Ovary (tissue), 3 donors: ENCODE results near the gene SCGN.

Experiments used
- EP300 ChIP-seq: sonication (generic); formaldehyde crosslinking; IDR thresholded peaks from one replicate; pipeline ENCODE4 v1.6.1; 2017; ENCODE audit warnings: antibody characterized with exemption
- TF ChIP-seq, protein P1 (sequence below), 3 donors: fragments of 450-650 bp in 2 of 3; fragments of 200-600 bp in 1 of 3; IDR thresholded peaks; one replicate each; pipeline versions ENCODE4 v1.5.1 to v1.8.0; 2016 to 2022; ENCODE audit warnings: antibody characterized with exemption in 3 of 3, mild to moderate bottlenecking in 1 of 3
- donor health status: DM: no; HTN: no; CAD: no.

GRCh38 chr6:25603251-25603650, 48.8 kb upstream of the SCGN start:
- TF ChIP-seq, protein P1, sequence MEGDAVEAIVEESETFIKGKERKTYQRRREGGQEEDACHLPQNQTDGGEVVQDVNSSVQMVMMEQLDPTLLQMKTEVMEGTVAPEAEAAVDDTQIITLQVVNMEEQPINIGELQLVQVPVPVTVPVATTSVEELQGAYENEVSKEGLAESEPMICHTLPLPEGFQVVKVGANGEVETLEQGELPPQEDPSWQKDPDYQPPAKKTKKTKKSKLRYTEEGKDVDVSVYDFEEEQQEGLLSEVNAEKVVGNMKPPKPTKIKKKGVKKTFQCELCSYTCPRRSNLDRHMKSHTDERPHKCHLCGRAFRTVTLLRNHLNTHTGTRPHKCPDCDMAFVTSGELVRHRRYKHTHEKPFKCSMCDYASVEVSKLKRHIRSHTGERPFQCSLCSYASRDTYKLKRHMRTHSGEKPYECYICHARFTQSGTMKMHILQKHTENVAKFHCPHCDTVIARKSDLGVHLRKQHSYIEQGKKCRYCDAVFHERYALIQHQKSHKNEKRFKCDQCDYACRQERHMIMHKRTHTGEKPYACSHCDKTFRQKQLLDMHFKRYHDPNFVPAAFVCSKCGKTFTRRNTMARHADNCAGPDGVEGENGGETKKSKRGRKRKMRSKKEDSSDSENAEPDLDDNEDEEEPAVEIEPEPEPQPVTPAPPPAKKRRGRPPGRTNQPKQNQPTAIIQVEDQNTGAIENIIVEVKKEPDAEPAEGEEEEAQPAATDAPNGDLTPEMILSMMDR (IDR thresholded peaks at IDR 0.05) = no peak
- no peak for TF ChIP-seq EP300
